Epithelial cell of prostate (primary cell): ENCODE measurements around the gene SMARCD3.

ENCODE experiments used
- DNase-seq: peaks from one replicate; pipeline ENCODE4 v3.0.0-alpha.2; 2011; ENCODE audit warnings: low read depth, low spot score
- H3K27ac ChIP-seq: fragments of 450-650 bp; 2 replicates; pipeline ENCODE4 v1.5.1; 2017; ENCODE audit warnings: mild to moderate bottlenecking

Gene SMARCD3

DNA sequence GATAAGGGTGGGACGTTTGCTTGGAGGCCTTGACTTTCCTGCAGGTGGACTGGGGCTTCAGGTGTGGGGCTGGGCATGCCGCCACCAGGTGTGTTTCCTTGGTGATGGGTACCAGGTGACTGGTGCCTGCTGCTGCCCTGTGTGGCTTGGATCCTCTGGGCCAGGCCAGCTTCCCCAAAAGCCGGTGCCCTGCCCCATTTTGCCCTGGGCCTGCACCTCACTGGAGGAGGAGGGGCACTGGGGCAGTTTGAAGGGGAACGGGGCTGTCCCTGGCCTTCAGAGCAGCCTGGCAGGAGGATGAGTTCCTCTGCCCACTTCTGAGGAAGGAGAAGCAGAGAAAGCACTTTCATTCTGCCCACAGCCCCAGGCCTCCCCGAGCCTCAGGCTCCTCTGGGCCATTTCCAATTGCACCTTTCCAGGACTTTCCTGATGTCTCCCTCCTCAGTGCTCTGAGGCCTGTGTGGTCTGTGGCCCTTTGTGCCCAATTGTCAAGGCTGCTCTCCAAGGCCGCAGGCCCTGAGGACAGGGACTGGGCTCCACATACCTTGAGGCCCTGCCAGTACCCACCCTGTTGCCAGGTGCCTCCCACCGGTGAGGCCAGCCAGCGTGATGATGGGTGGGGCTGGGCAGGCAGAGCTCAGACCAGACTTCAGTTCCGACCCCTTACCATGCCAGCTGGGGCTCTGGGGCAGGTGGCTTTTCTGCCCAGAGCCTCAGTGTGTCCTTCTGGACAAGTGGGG lies 25.3 kb upstream of the SMARCD3 start:
- DNase-seq = no peak
- H3K27ac ChIP-seq = no peak overlapping the region

DNA sequence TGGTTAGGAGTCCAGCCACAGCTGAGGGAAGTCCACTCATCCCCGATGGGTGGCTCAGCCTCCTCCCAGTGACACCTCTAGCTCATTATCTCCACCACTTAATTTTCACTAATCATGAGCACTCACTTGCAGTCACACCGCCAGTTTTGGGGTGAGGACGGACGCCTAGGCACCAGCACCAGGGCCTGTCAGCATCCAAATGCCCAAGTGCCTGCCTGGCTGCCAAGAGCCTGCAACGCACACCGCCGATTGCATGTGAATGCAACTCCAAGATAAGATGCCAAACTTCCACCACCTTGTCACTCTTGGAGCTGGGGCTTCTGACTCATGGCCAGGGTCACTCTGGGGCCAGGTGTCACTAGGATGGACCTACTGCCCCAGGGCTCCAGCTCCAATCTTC lies 24.4 kb upstream of the SMARCD3 start:
- H3K27ac ChIP-seq = no peak overlapping the region
- DNase-seq = no peak

DNA sequence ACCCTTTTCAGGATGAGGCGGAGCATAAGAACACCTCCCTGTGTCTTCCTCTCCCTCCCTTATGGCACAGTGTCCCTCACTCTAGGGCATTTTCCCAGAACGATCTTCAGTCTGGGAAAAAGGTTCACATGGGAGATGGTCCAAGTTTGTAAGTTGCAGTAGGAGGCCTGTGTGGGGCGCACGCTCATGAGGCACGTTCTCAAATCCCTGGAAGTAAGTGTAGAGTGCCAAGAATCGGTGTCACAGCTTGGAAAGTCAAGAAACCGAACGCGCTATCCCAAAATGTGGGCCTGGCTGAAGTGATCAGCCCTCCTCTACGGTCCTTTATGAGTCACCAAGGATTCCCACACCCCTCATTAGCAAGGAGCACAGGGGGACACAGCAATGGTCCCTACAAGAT lies 23.9 kb upstream of the SMARCD3 start:
- H3K27ac ChIP-seq = no peak overlapping the region
- no peak for DNase-seq

DNA sequence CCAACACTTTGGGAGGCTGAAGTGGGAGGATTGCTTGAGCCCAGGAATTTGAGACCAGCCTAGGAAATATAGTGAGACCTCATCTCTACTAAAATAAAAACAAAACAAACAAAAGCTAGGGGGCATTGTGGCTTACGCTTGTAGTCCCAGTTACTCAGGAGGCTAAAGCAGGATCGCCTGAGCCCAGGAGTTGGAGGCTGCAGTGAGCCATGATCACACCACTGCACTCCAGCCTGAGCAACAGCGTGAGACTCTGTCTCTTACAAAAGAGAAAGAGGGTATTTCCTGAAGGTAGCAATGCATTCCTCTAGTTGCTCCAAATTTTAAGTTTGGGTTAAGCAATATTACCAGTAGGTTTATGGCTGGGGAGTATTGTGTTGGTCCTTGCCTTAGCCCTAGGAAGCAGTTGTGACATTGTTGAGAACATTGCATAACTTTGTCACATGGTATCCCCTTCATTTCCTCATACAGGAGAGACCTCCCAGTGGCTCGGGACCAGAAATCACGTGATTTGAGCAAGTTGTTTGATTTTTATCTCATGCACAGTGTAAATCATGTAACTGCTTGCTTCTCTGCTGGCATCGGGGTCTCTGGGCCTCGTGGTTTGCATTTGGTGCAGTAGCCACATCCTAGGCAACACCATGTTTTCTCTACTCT lies 23.3 kb upstream of the SMARCD3 start:
- no peak overlapping the region for H3K27ac ChIP-seq
- no peak for DNase-seq

DNA sequence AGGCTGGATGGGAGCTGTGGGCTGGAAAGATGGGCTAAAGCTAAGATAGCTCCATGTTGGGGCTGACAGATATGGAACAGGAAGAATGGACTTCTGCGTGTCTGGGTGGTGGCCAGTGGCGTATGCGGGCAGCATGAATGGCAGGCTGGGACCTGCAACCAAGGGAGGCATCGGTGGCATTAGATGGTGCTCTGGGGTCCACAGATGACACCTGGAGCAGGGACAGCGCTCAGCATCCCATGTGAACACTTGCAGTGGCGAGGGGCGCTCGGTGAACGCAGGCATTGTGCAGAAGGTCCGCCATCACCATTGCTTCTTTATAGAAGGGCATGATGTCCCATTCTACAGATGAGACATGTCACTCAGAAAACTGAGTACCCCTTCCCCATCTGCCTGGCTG lies 21.0 kb upstream of the SMARCD3 start:
- no peak overlapping the region for H3K27ac ChIP-seq
- DNase-seq = no peak

DNA sequence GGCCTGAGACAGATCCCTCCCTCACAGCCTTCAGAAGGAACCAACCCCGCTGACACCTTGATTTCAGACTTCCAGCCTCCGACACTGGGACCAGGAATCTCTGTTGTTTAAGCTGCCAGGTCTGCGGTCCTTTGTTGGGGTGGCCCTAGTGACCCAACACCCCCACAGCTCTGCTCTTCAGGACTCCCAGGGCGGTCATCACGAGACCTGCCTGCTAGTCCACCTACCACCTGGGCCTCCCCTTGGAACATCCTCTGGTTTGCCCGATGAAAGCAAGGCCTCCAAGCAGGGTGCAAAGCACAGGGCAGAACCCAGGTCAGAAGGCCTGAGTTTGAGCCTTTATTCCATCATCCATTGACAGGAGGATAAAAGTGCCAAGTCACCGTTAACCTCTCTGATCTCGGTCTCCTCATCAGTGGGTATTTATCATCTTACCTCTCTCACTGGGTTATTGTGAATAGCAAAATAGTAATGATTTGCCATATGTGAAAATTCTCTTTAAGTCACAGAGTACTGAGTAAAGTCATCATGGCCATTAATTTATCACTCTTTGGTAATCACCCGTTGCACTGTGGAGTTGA lies 16.9 kb upstream of the SMARCD3 start:
- DNase-seq = no peak
- H3K27ac ChIP-seq = no peak overlapping the region

DNA sequence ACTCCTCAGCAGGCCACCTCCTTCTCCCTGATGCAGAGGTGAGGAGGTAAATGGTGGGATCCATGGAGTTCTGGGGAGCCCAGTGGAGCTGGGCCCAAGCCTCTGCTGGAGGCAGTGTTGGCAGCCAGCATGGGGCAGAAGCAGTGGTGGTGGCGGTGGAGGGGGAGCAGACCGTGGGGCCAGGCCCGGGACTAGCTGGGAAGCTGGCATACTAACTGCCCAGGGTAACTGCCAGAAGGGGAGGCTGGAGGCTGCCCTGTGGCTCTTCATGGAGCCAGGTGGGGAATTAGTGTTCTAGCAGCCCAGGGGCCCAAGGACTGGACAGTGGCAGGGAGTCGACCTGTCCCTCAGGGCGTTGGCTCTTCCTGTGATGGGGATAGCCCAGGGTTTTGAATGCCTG lies 16.1 kb upstream of the SMARCD3 start:
- no peak for DNase-seq

DNA sequence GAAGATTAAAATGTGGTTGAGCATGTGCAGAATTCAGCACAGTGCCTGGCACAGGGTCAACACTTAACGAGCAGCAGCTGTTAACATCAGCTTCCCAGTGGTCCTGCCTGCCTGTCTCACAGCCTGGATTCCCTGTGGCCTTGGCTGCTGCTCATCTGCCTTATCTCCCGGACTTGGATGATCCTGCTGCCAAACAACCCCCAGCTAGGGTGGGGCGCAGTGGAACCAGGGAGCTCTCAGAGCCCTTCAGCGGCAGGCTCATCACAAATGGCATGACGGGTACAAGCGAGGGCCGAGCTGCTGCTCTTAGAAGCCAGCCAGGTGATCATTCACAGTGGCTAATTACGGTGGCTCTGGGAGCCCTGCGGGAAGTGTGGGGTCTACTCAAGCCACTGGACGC lies 13.0 kb upstream of the SMARCD3 start:
- DNase-seq = no peak
- no peak overlapping the region for H3K27ac ChIP-seq

More for the DNA sequence above, 16.1 kb upstream of the SMARCD3 start:
- H3K27ac ChIP-seq = no peak overlapping the region

DNA sequence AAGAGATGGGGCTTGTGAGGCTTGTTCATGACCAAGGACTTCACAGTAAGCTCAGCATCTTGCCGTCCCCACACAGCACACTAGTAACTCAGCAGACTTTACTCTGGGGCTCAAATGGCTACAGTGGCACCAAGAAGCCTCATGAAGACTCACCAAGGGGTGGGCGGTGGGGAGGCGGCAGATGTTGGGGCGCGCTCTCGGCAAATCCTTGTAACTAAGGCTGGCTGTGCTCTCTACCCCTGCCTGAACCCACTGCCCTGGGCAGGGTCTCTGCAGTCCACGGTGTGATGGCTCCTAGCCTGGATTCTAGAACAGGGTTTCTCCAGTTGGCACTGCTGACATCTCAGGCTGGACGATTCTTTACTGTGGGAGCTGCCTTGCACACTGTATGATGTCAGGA lies 12.4 kb upstream of the SMARCD3 start:
- no peak for DNase-seq

DNA sequence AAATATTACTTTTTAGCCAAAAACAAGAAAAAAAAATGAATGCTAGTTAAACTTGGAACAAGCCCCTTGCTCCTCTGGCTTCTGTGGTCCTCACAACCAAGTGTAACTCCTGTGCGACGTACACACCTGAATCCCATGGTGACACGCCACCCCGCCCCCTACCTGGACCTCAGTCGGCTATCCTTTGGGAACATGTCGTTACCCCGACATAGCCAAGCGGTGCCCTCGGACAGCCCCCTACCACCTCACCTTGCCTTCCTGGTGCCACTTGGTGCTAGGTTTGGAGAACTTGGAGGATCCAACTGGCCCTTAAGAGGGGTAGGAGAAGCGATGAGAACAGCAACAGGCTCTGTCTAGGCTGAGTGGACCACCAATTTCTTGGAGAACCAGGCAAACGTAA lies 12.0 kb upstream of the SMARCD3 start:
- H3K27ac ChIP-seq = no peak overlapping the region
- no peak for DNase-seq

More for the DNA sequence above, 12.4 kb upstream of the SMARCD3 start:
- no peak overlapping the region for H3K27ac ChIP-seq

DNA sequence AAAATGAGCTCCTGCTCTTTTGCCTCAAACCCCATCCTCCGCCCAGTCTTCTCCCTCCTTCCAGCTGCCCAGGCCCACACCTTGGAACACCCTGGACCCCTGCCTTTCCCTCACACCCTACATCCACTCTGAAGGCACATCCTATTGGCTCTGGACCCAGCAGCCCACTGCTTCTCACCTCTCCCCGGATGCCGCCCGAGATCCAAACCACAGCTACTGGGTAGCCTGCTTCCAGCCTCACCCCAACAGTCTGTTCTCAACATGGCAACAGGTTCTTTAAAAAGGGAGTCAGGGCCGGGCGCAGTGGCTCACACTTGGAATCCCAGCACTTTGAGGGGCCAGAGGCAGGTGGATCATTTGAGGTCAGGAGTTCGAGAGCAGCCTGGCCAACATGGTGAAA lies 9.5 kb upstream of the SMARCD3 start:
- no peak overlapping the region for H3K27ac ChIP-seq
- DNase-seq = no peak

DNA sequence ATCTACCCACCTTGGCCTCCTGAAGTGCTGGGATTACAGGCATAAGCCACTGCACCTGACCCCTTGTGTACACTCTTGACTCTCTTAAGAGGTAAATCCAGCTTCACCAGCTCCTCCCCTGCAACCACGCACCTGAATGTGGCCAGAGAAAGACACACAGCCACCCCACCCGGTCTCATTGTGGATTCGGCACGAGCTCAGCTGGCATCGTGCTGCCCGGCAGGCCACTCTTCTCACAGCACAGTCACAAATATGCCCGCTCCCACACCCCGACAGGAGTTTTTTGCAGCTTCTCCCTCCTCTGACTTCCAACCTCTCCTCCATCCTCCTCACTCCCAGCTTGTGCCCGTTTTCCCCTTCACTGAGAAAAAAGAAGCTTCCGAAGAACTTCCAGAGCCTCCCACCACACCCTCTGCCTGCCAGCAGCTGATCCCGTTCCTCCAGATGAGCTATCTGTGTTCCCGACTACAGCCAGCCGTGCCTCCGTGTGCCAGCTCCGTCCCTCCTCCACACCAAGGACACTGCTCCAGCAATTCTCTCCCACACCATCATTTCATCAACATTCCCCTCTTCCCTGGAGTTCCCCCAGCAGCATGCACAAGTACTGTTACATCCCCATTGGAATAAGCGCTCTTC lies 8.0 kb upstream of the SMARCD3 start:
- no peak for DNase-seq
- no peak overlapping the region for H3K27ac ChIP-seq

DNA sequence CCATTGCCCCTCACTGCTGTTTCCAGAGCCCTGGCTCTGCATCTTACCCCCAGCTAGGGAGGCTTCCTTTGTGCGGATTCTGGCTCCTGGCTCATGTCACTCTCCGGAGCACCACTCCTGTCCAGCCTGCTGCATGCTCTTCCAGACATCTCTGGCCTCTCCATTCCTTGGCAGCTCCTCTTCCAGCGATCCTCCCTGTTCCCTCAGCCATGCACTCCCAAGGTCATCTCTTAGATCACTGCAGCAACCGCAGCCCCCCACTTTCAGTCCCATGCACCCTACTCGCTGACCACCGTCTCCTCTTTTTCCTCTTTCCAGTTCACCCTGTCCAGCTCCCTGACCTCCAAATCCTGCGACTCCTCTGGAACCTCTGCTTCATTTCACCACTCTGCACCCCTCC lies 6.9 kb upstream of the SMARCD3 start:
- DNase-seq = no peak
- no peak overlapping the region for H3K27ac ChIP-seq

DNA sequence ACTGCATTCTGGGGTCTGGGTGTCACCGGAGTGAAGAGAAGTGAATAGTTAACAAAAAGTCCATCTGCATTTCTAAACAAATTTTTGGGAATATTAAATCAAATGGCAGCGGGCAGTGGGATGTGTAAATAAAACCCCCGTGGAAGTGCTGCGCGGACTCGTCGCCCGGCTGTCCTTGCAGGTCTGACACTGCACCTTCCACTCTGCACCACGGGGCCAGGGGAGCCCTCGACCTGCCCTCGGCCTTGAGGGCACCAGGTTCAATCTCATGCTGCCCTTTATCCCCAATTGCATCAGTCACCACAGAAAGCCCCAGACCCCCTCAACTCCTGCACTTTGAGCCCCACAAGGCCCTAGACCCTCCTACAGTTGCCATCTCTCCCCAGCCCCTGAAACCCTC lies 6.4 kb upstream of the SMARCD3 start:
- H3K27ac ChIP-seq = no peak overlapping the region
- DNase-seq = no peak

DNA sequence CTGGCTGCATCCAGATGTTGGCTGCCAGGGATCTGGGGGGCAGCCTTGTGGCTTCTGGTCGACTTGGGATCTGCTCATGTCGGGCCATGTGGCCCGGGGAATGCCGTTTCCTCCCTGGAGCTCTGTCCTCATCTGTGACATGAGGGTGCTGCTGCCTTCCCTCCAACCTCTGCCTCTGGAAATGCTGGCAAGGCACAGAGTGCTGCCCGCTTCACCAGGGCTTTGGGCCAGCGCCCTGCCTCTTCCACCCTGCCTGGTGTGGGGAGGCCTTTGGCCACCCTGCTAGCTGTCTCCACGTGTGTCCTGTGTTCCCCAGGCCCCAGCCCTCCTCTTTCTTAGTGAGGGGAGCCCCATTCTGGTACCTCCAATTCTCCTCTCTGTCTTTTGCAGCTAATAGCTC lies 5.8 kb upstream of the SMARCD3 start:
- DNase-seq = no peak
- H3K27ac ChIP-seq = no peak overlapping the region

DNA sequence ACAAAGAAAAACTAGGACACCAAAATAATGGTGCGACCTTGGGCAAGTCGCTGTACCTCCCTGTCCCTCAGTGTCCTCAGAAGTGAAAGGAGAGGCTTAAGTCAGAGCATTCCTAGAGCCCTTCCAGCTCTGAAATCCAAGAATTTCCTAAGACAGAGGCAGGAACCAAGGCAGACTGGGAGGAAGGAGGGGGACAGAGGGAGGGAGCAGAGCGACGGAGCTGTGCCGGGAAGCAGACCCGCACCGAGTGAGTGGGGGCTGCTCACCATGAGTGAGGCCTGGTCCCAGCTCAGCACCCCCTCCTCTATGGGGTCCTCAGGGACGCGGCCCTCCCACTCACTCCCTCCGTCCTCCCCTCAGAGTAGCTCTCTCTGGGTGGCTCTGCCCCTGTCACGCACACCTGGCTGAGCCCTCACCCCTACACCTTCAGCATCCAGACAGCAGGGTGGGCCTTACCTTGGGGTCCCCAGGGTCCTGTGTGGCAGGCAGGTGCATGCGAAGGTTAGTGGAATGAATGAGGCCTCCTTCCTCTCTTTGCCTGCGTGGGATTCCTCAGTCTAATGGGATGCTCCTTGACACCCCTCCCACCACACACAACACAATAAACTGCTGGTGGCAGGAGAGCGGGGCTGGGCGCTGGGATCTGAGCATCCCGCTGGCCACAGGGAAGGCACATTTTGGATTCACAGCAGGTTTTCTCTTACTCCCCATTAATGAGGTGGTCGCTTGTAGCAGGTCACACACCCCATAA lies 4.6 kb upstream of the SMARCD3 start:
- no peak overlapping the region for H3K27ac ChIP-seq
- no peak for DNase-seq

DNA sequence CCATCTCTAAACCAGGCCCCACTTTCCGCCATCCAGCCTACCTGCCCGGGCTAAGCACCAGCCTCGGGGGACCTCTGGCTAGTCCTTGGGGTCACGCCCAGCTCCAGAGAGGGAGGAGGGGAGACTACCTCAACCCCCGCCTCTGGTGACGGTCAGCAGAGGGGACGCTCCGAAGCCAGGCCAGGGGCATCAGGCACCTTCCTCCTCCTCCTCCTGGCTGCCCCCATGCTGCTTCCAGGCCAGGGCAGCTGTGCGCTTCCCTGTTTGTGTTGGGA lies 4.0 kb upstream of the SMARCD3 start:
- DNase-seq = no peak
- no peak overlapping the region for H3K27ac ChIP-seq

DNA sequence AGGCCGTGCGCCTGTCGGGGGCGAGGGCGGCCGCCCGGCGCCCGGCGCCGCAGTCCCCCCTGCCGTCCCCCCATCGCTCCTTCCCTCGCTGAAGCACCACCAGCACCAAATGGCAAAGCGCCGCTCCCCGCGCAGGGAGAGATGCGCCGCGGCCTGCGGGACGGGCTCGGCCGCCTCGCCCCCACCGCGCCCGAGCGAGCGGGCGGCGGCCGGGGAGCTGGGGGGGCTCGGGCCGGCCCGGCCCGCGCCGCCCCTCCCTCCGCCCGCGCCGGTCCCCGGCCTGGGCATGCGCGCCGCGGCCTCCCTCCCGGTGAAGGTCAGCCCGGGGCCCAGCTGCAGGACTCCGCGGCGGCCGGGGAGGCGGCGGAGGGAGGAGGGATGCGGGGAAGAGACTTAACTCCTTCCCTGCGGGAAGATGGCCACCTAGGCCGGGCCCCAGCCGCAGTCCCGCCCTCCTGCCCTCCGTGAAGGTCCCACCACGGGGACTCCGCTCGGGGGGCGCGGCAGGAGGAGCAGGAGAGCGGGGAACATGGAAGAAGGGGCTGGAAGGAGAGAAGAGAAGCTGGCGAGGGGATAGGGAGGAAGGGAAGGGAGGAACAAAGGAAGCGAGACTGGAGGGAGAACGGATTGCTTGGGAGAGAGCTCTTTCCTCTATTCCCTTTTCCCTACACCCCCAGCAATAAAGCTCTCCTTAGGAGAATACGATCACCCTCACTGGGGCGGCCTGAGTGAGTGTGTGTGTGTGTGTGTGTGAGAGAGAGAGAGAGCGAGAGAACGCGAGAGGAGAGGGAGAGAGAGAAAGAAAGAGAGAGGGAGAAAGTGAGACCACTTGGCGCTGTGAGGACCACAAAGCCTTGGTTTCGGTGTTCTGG lies 3.4 kb upstream of the SMARCD3 start:
- no peak for DNase-seq
- no peak overlapping the region for H3K27ac ChIP-seq

DNA sequence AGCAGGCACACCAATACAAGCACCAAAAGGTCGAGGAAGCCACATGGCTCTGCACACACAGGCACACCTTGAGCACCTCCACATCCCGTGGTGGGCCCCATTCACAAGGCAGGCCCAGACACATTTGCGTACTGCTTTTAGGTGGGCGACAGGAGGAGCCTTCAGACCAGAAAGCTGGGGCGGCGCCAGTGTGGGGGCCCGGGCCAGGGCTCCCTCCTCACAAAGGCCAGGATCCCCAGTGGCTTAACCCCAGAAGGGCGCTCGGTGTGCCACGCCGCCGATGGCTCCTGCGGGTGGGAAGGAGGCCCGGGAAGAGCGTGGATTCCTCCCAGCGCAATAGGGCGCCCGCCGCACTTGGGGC lies 2.8 kb upstream of the SMARCD3 start:
- H3K27ac ChIP-seq = no peak overlapping the region

More for the DNA sequence above, 2.8 kb upstream of the SMARCD3 start:
- DNase-seq = no peak
